Inflammatory macrophage treated with lipopolysaccharide for 4 hours (primary cell): ENCODE data around the gene FAM50A.
A peak's percentile ranks its signal among the peaks of the same experiment; 100 is the strongest.

Source experiments
- DNase-seq: peaks from one replicate; pipeline ENCODE4 v3.0.0-alpha.2; 2020

The FAM50A gene

DNA sequence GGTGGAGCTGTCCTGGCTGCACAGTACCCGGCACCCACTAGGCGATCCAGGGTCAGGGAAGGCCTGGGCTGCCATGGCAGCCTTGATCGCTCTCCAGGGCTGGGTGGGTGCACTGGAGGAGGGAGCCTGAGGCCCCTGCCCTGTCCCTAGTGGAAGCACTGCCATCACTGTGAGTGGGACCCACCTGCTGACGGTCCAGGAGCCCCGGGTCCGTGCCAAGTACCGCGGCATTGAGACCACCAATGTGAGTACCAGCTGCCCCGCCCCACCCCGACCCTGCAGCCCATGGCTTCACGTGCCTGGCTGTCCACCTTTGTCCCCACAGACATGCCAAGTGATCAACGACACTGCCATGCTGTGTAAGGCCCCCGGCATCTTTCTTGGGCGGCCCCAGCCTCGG is 23.0 kb downstream of the FAM50A start:
- DNase-seq: no peak

- DNase-seq: no peak
These were observed 23.6 kb downstream of the FAM50A start for GRCh38 chrX:154467556-154467955.

GRCh38 chrX:154468217-154468616 is 24.3 kb downstream of the FAM50A start:
- no peak for DNase-seq

DNA sequence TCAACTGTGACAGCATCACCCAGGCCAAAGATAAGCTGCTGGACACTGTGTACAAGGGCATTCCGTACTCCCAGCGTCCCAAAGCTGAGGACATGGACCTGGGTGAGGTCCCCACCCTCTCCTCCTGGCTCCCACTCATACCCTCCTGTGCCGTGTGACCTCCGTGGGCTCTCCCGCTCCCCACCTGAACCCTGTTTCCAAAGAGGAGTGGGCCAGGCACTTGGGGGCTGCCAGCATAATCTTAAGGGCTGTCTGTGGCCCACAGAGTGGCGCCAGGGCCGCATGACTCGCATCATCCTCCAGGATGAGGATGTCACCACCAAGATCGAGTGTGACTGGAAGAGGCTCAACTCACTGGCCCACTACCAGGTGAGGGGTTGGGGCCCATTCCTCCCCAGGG is 25.2 kb downstream of the FAM50A start:
- no peak for DNase-seq

- no peak for DNase-seq
These were observed 25.9 kb downstream of the FAM50A start for GRCh38 chrX:154469880-154470279.

GRCh38 chrX:154470434-154470833 is 26.5 kb downstream of the FAM50A start:
- DNase-seq: no peak

- no peak for DNase-seq
These were observed 27.1 kb downstream of the FAM50A start for GRCh38 chrX:154470914-154471568.

DNA sequence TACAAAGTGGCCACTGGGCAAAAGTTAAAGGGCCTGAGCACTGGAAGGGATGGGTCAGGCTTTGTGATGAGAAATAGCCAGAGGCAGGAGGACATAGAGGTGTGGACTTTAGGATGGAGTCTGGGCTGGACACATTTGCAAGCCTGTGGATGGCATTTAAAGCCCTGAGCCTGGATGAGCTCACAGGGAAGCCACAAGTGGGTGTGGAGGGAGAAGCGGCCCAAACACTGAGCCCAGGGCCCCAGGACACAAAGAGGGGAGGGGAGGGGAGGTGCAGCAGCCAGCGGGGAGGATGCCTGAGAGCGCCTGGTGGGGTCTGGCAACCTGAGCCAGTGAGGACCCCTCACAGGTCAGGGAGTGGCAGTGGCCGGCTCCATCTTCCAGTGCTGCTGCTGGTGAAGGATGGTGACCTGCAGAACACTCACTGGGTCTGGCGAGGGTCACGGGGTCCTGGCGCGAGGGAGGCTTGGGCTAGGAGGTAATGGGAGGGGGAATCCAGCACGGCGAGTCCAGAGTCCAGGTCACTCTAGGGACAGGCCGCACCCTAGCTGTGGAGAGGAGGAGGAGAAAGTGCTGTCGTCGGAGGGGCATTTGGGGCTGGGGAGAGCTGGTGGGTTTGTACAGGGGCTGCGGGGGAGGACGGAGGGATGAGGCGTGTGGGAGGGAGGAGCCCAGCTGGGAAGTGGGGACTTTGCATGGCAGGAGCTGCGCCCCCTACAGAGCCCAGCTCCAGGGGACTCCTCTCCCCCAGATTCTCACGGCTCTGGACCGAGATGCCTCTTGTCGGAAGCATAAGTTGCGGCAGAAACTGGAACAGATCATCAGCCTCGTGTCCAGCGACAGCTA is 28.1 kb downstream of the FAM50A start:
- no peak for DNase-seq

DNA sequence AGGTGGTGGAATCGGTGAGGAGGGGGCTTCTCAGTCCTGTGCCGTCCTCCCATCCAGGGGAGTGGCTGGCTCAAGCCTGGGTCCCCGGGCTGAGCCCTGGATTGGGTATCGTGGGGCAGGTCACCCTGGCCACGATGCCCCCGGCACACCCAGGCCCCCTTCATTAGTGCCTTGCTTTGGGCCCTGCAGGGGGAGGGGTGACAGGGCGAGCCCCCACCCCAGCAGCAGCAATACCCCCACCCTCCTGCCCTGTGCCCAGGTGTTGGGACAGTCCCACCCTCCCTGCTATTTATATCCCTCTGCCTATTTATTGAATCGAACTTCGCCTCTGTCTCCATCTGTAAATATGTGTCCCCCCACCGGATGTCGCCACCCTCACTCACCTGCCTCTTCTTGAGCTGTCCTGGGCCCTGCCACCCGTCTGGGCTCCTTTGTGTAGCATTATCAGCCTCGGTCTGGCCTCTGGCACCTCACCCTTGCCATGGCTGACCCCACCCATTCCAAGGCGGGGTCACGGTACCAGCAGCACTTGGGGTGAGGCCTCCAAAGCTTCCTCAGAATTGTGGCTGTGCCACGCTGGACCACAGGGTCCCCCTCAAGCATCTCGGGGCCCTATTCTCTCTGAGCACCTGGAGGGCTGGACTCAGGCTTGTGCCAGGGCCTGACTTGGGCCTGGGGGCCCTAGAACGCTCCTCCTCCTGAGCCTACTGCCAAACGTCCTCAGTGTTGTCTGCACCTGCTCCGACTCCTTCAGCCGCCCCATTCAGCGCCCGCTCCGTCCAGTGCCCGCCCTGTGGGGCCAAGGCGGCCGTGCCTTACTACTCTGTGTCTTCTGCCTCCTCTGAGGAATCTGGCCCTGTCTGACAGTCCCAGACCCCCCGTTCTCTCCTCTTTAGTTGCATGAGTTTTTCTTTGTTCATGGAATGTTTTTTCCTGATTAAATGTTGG is 29.0 kb downstream of the FAM50A start:
- no peak for DNase-seq

DNA sequence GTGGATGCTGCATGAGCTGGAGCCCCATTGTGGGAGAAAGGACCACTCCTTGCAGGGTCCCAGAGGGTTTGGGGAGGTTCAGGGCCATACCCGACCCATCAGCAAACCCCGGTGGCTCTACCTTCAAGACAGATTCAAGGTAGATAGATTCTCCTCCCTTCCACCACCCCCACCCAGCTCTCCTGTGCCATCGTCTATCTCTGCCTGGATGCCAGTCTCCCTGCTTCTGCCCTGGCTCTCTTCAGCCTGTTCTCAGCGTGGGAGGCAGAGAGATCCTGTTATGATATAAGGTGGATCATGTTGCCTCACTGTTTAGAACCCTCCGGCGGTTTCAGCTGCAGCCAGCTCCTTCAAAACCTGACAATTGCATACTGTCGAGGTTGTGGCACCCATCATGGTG is 29.7 kb downstream of the FAM50A start:
- DNase-seq: no peak

- DNase-seq: no peak
These were observed 32.9 kb downstream of the FAM50A start for GRCh38 chrX:154476821-154477220.

- no peak for DNase-seq
These were observed 34.0 kb downstream of the FAM50A start for GRCh38 chrX:154477891-154478477.

GRCh38 chrX:154478728-154479622 is 35.0 kb downstream of the FAM50A start, which contains the start of gene LAGE3:
TSS of gene LAGE3 (minus strand) at chrX:154479281. CDS start at chrX:154478915, 366 bp downstream.
- DNase-seq: peak; percentile 91

DNA sequence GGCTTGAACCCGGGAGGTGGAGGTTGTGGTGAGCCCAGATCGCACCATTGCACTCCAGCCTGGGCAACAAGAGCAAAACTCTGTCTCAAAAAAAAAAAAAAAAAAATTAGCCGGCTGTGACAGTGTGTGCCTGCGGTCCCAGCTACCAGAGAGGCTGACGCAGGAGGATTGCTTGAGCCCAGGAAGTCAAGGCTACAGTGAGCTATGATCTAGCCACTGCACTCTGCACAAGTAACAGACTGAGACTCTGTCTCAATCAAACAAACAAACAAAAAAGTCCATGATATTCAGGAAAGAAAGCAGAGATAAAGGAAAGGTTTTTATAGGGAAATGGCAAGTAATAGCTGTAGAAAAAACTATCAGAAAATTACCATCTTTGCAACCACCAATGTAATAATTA is 37.3 kb downstream of the FAM50A start:
- no peak for DNase-seq

GRCh38 chrX:154481911-154482601 is 38.1 kb downstream of the FAM50A start:
- DNase-seq: no peak

- no peak for DNase-seq
These were observed 38.8 kb downstream of the FAM50A start for GRCh38 chrX:154482786-154483185.

DNA sequence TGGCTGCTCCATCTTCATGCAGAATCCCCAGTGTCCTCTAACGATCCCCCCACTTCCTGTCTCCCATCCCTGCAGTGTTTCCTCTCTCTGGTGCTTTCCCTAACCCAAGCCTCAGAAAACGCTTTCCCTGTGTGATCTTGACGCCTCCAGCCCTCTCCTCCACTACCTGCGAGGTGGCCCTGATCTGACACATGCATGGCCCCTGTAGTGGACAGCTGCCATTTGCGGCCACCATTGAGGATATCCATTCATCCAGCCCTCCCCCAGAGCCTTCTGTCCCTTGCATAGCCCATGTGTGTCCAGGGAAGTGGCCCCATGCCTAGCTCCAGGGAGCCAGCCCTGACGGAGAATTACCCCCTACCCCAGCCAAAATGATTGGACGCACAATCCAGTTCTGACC is 39.4 kb downstream of the FAM50A start:
- no peak for DNase-seq

- DNase-seq: peak; percentile 53
These were observed 40.6 kb downstream of the FAM50A start for GRCh38 chrX:154484255-154485149.

DNA sequence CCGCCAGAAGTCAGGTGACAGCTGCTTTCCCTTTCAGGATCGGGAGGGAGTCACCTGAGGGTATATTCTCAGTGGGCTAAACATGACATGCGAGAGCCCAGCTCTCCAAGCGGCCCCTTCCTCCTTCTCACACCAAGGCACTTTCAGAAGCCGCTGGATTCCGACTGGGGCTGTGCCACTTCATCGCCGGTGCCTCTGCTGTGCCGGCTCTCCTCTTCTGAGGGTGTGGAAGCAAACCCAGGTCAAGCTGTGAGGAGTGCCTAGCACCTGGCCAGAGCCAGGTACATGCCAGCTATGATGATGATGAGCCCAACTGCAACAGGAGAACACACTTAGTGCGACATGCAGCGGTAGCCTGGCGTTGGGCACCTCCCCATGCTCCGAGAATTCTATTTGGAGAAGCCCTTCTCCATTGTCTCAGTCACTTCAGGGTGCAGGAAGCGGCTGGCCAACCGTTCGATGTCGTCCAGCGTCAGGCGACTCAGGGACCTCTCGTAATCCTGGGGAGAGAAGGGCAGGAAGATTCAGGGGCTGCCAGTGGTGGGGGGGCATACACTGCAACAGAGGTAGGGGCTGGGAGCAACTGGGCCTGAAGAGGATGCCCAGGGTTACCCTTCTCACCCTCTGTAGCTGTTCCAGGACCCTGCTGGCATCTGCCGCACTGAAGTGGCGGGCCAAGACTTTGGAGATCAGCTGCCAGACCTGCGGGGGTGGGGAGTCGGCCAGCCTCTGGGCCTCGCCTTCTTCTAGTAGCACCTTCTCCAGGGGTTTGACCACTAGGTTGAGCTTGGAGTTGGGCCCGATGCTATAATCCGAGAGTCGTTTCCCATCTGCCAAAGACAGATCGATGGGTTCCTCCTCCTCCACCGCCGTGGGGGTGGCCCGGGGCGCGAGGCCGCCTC is 41.5 kb downstream of the FAM50A start:
- no peak for DNase-seq
